HG02840 (cell line): Measurements from ENCODE around the gene PINK1.
"Not testable (repeated sequence)": the region's sequence is repeated elsewhere in the genome, so short reads cannot be mapped to it uniquely, and the experiment has no call there.

Source experiments
- ATAC-seq: cut with Tn5 transposase; IDR thresholded peaks from one replicate; pipeline ENCODE4 v1.9.1; 2021; ENCODE audit warnings: mild to moderate bottlenecking, moderate library complexity, moderate number of reproducible peaks; ENCODE audit not compliant: unreplicated experiment, low FRiP score

The PINK1 gene

GRCh38 chr1:20672265-20672632 lies 39.0 kb downstream of the PINK1 start:
- no peak for ATAC-seq

GRCh38 chr1:20673626-20674025 lies 40.4 kb downstream of the PINK1 start:
- not testable (repeated sequence) for ATAC-seq

GRCh38 chr1:20678599-20678998 lies 45.3 kb downstream of the PINK1 start:
- ATAC-seq, result no peak

GRCh38 chr1:20680269-20680668 lies 47.0 kb downstream of the PINK1 start:
- no peak for ATAC-seq

- no peak for ATAC-seq
These were observed 48.7 kb downstream of the PINK1 start for GRCh38 chr1:20681999-20682398.

- ATAC-seq, result no peak
These were observed 49.4 kb downstream of the PINK1 start for GRCh38 chr1:20682571-20683236.

GRCh38 chr1:20683614-20684013 lies 50.4 kb downstream of the PINK1 start:
- no peak for ATAC-seq

GRCh38 chr1:20684050-20684620 lies 50.9 kb downstream of the PINK1 start:
- ATAC-seq, result no peak

- ATAC-seq, result no peak
These were observed 51.4 kb downstream of the PINK1 start for GRCh38 chr1:20684651-20685050.

- no peak for ATAC-seq
These were observed 51.9 kb downstream of the PINK1 start for GRCh38 chr1:20685099-20685662.

GRCh38 chr1:20685741-20686140 lies 52.5 kb downstream of the PINK1 start:
- no peak for ATAC-seq

GRCh38 chr1:20686883-20687725 lies 53.8 kb downstream of the PINK1 start:
- ATAC-seq, result no peak

- ATAC-seq, result no peak
These were observed 56.4 kb downstream of the PINK1 start for GRCh38 chr1:20689645-20690056.

GRCh38 chr1:20691872-20692271 lies 58.6 kb downstream of the PINK1 start:
- ATAC-seq, result no peak

GRCh38 chr1:20693623-20694022 lies 60.4 kb downstream of the PINK1 start:
- ATAC-seq, result no peak

- no peak for ATAC-seq
These were observed 62.3 kb downstream of the PINK1 start for GRCh38 chr1:20695515-20695914.

- peak; percentile 55 for ATAC-seq
These were observed 63.4 kb downstream of the PINK1 start for GRCh38 chr1:20696397-20697333.

- ATAC-seq, result no peak
These were observed 64.3 kb downstream of the PINK1 start for GRCh38 chr1:20697563-20697962.

GRCh38 chr1:20698195-20698910 lies 65.1 kb downstream of the PINK1 start:
- ATAC-seq, result no peak

- no peak for ATAC-seq
These were observed 66.3 kb downstream of the PINK1 start for GRCh38 chr1:20699558-20699957.
